Panc1 (cell line): ENCODE data around the gene TMEM219. TPM values are rescaled to one million over a fixed set of nuclear protein-coding genes. Genes with fewer than 3 reads are reported as not detected.

ENCODE experiments used
- ATAC-seq: fragments of 200-7000 bp; cut with Tn5 transposase; 2 replicates; pipeline ENCODE4 v1.9.1; 2020; ENCODE audit warnings: mild to moderate bottlenecking, moderate library complexity
- BruUV-seq: library from RNA; stranded (reverse); fragments of 400-500 nt; replicated peaks from 2 replicates; lab custom pipeline; 2021; lab: Mats Ljungman, UMichigan
- CTCF ChIA-PET: fragments of 300-600 bp; sonication (Branson Sonifier 250); formaldehyde crosslinking; loops from one replicate; lab custom pipeline; 2022; ENCODE audit warnings: antibody characterized with exemption; lab: Charles Lee
- POLR2A ChIA-PET: fragments of 300-600 bp; sonication (Branson Sonifier 250); formaldehyde crosslinking; loops from one replicate; lab custom pipeline; 2022; ENCODE audit warnings: antibody characterized with exemption; lab: Charles Lee
- DNase-seq: peaks from one replicate; pipeline ENCODE4 v3.0.0-alpha.2; 2010; ENCODE audit warnings: low read depth, low spot score
- H3K27ac ChIP-seq: 2 replicates; pipeline ENCODE4 v1.5.1; 2011; ENCODE audit warnings: mild to moderate bottlenecking, low read length, inconsistent platforms
- H3K27me3 ChIP-seq: fragments of 200-500 bp; sonication (Bioruptor generic); 2 replicates; pipeline ENCODE4 v1.6.0; 2014; ENCODE audit warnings: low read length, inconsistent platforms; ENCODE audit not compliant: control insufficient read depth, insufficient read depth
- H3K36me3 ChIP-seq: fragments of 200-500 bp; sonication (Bioruptor generic); 2 replicates; pipeline ENCODE4 v1.5.1; 2014; ENCODE audit warnings: inconsistent platforms, mild to moderate bottlenecking, low read length, moderate library complexity; ENCODE audit not compliant: control insufficient read depth, insufficient read depth
- H3K4me1 ChIP-seq: 2 replicates; pipeline ENCODE4 v1.5.1; 2011; ENCODE audit warnings: inconsistent platforms, mild to moderate bottlenecking, low read length, moderate library complexity; ENCODE audit not compliant: control insufficient read depth, insufficient read depth
- H3K4me3 ChIP-seq, 2 experiments: 2 replicates each; pipeline ENCODE4 v1.5.1; 2011 to 2012; ENCODE audit warnings: low read depth in 2 of 2, low read length in 2 of 2, mild to moderate bottlenecking in 2 of 2, inconsistent platforms in 1 of 2, moderate library complexity in 1 of 2
- H3K9me3 ChIP-seq: fragments of 200-500 bp; sonication (Bioruptor generic); 2 replicates; pipeline ENCODE4 v1.5.1; 2014; ENCODE audit warnings: low read depth, mild to moderate bottlenecking, inconsistent platforms, low read length, moderate library complexity; ENCODE audit not compliant: control insufficient read depth, insufficient read depth
- POLR2AphosphoS5 ChIP-seq: IDR thresholded peaks from 2 replicates; pipeline ENCODE4 v1.6.1; 2012; ENCODE audit warnings: mild to moderate bottlenecking, low read depth, low read length, moderate library complexity
- SIN3A ChIP-seq: IDR thresholded peaks from 2 replicates; pipeline ENCODE4 v1.6.1; 2012; ENCODE audit warnings: low read depth, mild to moderate bottlenecking, low read length, moderate library complexity, borderline replicate concordance; ENCODE audit not compliant: insufficient read depth
- TCF7L2 ChIP-seq: IDR thresholded peaks from 2 replicates; pipeline ENCODE4 v1.6.1; 2011; ENCODE audit warnings: mild to moderate bottlenecking, low read depth, low read length, inconsistent platforms
- in situ Hi-C: cut with HindIII; loops from 2 replicates; pipeline ENCODE4 v1.10.0; 2016; ENCODE audit warnings: low sequenced_read_pairs, low pct_unique_long_range_greater_than_20kb
- intact Hi-C: fragments of 100-400 bp; cut with micrococcal nuclease; formaldehyde crosslinking; loops from one replicate; pipeline ENCODE4 v1.10.0; 2022; ENCODE audit not compliant: unreplicated experiment
- total RNA-seq: library from RNA; stranded (reverse); gene quantifications from one replicate; pipeline ENCODE4 v1.2.1, GENCODE V29; 2021; ENCODE audit not compliant: unreplicated experiment
- TF ChIP-seq, protein P1 (sequence below): fragments of 450-650 bp; IDR thresholded peaks from 2 replicates; pipeline ENCODE4 v1.5.1; 2017; ENCODE audit warnings: mild to moderate bottlenecking
- TF ChIP-seq, protein P2 (sequence below), 2 experiments: IDR thresholded peaks; 2 replicates each; pipeline ENCODE4 v1.6.1; 2011 to 2012; ENCODE audit warnings: low read depth in 2 of 2, control low read depth in 1 of 2, low read length in 1 of 2, mild to moderate bottlenecking in 1 of 2, moderate library complexity in 1 of 2; ENCODE audit not compliant: insufficient read depth in 1 of 2

TMEM219 gene
- total RNA-seq, 1 experiment from 2014 or later, result 161 TPM

DNA sequence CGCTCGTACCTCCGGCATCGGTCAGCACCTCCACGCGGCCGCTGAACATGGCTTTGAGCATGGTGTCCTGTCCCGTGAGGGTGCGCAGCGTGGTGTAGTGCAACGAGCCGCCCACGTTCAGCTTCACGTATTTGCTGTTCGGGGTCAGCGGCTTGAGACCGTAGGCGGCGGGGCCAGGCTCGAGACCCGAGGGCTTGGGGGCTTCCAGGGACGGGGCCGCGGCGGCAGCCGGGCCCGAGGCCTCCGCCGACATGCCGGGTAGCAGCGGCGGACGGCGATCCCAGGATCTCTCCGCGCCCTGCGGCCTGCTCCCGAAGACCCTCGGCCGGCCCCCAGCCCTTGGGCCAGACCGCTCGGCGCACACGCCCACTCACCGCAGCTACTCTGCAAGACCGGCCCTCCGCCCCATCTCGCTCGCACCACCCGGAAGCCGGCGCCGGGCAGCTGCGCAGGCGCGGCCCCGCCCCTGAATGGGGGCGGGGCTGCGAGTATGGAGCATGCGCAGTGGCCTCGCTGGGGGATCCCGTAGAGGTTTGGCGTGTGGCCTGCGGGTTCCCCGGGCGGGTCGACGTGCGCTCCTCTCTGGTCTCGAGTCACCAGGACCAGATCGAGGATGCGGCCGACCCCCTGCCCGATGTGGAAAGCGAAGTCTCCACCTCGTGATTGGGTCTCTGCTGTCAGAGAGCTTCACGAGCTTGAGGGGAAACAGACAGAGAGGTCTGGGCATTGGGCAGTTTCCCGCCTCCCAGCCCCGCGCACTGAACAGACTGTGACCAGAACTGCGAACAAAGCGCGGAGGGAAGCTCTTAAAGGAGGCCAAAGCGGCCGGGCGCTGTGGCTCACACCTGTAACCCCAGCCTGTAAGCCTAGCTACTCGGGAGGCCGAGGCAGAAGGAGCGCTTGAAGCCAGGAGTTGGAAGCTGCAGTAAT lies 35.8 kb upstream of the TMEM219 start, which contains the start of gene KCTD13:
Gene KCTD13 (minus strand): TSS at position 446 of the 930 bp plus-strand sequence. CDS start 193 bp downstream, at position 253.
- no peaks in the 10 kb centered on the region for H3K27me3 ChIP-seq
- ATAC-seq (peak; percentile 97), DNase-seq (no peak)
- no TSS peak for BruUV-seq
- in situ Hi-C loops (no loop called here), intact Hi-C loops (no loop called here)
- CTCF ChIA-PET, result interaction anchor here (0.7 kb wide), 1 partner anchor 92 kb away, joined by 6 read pairs; no protein-coding TSS in a partner anchor
- POLR2A ChIA-PET, result interaction anchor here (0.6 to 1.5 kb wide), 5 partner anchors 18 to 140 kb away, joined by 3 to 10 read pairs (median 6); no protein-coding TSS in a partner anchor
- 0 out of 2 replicates have a peak, but pooled peaks cover 5% of the 10 kb centered on the region for H3K36me3 ChIP-seq
- H3K4me3 ChIP-seq, result peak within 1 kb of the TSS; percentile 59 to 88
- H3K4me1 ChIP-seq, result peaks cover 14% of the 10 kb centered on the region
- TF ChIP-seq SIN3A, result no peak
- TF ChIP-seq, protein P1, sequence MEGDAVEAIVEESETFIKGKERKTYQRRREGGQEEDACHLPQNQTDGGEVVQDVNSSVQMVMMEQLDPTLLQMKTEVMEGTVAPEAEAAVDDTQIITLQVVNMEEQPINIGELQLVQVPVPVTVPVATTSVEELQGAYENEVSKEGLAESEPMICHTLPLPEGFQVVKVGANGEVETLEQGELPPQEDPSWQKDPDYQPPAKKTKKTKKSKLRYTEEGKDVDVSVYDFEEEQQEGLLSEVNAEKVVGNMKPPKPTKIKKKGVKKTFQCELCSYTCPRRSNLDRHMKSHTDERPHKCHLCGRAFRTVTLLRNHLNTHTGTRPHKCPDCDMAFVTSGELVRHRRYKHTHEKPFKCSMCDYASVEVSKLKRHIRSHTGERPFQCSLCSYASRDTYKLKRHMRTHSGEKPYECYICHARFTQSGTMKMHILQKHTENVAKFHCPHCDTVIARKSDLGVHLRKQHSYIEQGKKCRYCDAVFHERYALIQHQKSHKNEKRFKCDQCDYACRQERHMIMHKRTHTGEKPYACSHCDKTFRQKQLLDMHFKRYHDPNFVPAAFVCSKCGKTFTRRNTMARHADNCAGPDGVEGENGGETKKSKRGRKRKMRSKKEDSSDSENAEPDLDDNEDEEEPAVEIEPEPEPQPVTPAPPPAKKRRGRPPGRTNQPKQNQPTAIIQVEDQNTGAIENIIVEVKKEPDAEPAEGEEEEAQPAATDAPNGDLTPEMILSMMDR, result no peak
- TF ChIP-seq, protein P2, sequence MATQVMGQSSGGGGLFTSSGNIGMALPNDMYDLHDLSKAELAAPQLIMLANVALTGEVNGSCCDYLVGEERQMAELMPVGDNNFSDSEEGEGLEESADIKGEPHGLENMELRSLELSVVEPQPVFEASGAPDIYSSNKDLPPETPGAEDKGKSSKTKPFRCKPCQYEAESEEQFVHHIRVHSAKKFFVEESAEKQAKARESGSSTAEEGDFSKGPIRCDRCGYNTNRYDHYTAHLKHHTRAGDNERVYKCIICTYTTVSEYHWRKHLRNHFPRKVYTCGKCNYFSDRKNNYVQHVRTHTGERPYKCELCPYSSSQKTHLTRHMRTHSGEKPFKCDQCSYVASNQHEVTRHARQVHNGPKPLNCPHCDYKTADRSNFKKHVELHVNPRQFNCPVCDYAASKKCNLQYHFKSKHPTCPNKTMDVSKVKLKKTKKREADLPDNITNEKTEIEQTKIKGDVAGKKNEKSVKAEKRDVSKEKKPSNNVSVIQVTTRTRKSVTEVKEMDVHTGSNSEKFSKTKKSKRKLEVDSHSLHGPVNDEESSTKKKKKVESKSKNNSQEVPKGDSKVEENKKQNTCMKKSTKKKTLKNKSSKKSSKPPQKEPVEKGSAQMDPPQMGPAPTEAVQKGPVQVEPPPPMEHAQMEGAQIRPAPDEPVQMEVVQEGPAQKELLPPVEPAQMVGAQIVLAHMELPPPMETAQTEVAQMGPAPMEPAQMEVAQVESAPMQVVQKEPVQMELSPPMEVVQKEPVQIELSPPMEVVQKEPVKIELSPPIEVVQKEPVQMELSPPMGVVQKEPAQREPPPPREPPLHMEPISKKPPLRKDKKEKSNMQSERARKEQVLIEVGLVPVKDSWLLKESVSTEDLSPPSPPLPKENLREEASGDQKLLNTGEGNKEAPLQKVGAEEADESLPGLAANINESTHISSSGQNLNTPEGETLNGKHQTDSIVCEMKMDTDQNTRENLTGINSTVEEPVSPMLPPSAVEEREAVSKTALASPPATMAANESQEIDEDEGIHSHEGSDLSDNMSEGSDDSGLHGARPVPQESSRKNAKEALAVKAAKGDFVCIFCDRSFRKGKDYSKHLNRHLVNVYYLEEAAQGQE (IDR thresholded peaks at IDR 0.05; ENCODE audit: insufficient read depth in 1 of 2, low read depth in 2 of 2, low read length in 1 of 2), result no peak; a peak in 1 of 4 replicates
- no peak for TF ChIP-seq TCF7L2
- TF ChIP-seq POLR2AphosphoS5, result peak; percentile 96
- no peaks in the 10 kb centered on the region for H3K9me3 ChIP-seq
- peak within 1 kb of the TSS; percentile 97 for H3K27ac ChIP-seq

- peaks cover 14% of the 10 kb centered on the region for H3K4me1 ChIP-seq
- H3K27me3 ChIP-seq, result no peaks in the 10 kb centered on the region
- DNase-seq, result no peak
- CTCF ChIA-PET, result interaction anchor here (0.7 kb wide), 1 partner anchor 91 kb away, joined by 6 read pairs; no protein-coding TSS in a partner anchor
- peak overlapping the region; percentile 59 to 88 for H3K4me3 ChIP-seq
- peak overlapping the region; percentile 97 for H3K27ac ChIP-seq
- H3K9me3 ChIP-seq, result no peaks in the 10 kb centered on the region
- in situ Hi-C loops, result no loop called here
- TF ChIP-seq POLR2AphosphoS5, result no peak
- TF ChIP-seq, protein P2 (IDR thresholded peaks at IDR 0.05; ENCODE audit: insufficient read depth in 1 of 2, low read depth in 2 of 2, low read length in 1 of 2), result no peak
- TF ChIP-seq TCF7L2, result no peak
- TF ChIP-seq, protein P1, result no peak
- TF ChIP-seq SIN3A, result no peak
- 0 out of 2 replicates have a peak, but pooled peaks cover 5% of the 10 kb centered on the region for H3K36me3 ChIP-seq
- peak; percentile 16; the same call in 1 of the 2 replicates for ATAC-seq
- no TSS peak for BruUV-seq
- intact Hi-C loops, result no loop called here
- POLR2A ChIA-PET, result interaction anchor here (0.7 to 1.5 kb wide), 3 partner anchors 18 to 49 kb away, joined by 3 to 10 read pairs (median 8); no protein-coding TSS in a partner anchor
Measured at GRCh38 chr16:29926711-29927052, 35.2 kb upstream of the TMEM219 start.
